ENCODE results near the gene CCNQ.

DNA sequence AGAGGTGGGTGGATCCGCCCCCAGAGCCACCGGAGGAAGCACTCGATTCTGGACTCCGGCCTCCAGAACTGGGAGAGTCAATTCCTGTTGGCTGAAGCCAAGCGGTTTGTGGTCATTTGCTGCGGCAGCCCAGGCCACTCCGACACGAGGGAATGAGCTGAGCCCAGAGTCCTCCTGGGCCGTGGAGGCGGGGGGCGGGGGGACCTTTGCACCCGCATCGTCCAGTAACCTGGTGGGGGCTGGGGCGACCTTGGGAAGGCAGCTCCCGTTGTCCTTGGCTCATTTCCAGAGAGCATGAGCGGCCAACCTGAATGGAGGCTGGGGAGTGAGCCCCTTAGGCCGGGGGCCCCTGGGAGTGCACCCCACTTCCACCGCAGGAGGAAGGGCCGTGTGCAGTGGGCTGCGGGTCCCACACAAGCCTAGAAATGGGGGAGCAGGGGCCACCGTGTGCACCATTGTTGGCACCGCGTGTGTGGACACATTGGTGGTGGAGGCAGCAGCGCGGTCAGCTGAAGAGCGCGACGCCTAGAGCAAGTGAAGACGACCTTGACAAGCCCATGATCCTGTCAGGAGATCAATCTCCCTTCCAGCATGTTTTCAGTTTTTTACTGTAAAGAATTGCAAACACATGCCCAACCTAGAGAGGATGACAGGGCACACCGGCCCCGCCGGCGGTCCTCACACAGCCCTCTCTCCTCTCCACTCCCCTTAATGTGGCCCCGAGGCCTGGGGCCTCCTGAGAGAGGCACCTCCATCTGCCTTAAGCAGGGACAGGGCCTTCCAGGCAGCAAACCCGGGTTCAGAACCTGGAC is 28.1 kb upstream of the CCNQ start:
- TF ChIP-seq ZNF23 (tag by site-specific recombination; IDR thresholded peaks at IDR 0.05; ENCODE audit: borderline replicate concordance) (no peak), BCL11B (tag by site-specific recombination; IDR thresholded peaks at IDR 0.05; ENCODE audit: low read depth) (no peak)
